ENCODE data around the gene TKTL1.

TKTL1 gene

GRCh38 chrX:154352012-154352401 lies 56.4 kb downstream of the TKTL1 start:
- POLR2A ChIA-PET = interaction anchor here (0.6 kb wide), 1 partner anchor 10 kb away, joined by 3 read pairs; no protein-coding TSS in a partner anchor
- CTCF ChIA-PET = no interaction called here

GRCh38 chrX:154352466-154352865 lies 56.9 kb downstream of the TKTL1 start:
- WGBS (ENCODE audit: insufficient coverage) = 98% methylated on average over 6 of the region's 13 CpGs
- no peak overlapping the region for H3K4me3 ChIP-seq (ENCODE audit: control insufficient read depth in 1 of 7, extremely low read depth in 1 of 7, insufficient read depth in 4 of 7, low read depth in 2 of 7, low read length in 6 of 7)
- no peak overlapping the region for H3K27ac ChIP-seq (ENCODE audit: insufficient read depth in 1 of 2, low read depth in 1 of 2, low read length in 2 of 2, poor library complexity in 1 of 2, severe bottlenecking in 2 of 2)
- H3K4me1 ChIP-seq (ENCODE audit: control extremely low read depth in 1 of 4, control insufficient read depth in 4 of 4, insufficient read depth in 4 of 4, low read length in 3 of 4) = peaks cover 0 to 9% (median 6%) of the 10 kb centered on the region in 4 experiments
- DNase-seq = no peak
- H3K27me3 ChIP-seq (replicated peaks in 2 of 5; ENCODE audit: control insufficient read depth in 4 of 5, insufficient read depth in 5 of 5, low read length in 4 of 5) = peaks cover 0 to 7% (median 0%) of the 10 kb centered on the region in 5 experiments
- ChIA-PET CTCF (no interaction called here), POLR2A (interaction anchor here (0.6 kb wide), 1 partner anchor 9 kb away, joined by 3 read pairs; no protein-coding TSS in a partner anchor)
- H3K9me3 ChIP-seq (ENCODE audit: control extremely low read depth in 1 of 5, control insufficient read depth in 4 of 5, insufficient read depth in 2 of 5, low read depth in 1 of 5, low read length in 4 of 5) = no peaks in the 10 kb centered on the region
- H3K36me3 ChIP-seq (ENCODE audit: control insufficient read depth in 4 of 4, insufficient read depth in 4 of 4, low read length in 3 of 4) = peaks cover 4 to 92% (median 50%) of the 10 kb centered on the region in 4 experiments

More at GRCh38 chrX:154352012-154352401, 56.4 kb downstream of the TKTL1 start:
- Histone ChIP-seq H3K36me3 (ENCODE audit: control insufficient read depth in 4 of 4, insufficient read depth in 4 of 4, low read length in 3 of 4) (peaks cover 4 to 87% (median 48%) of the 10 kb centered on the region in 4 experiments), H3K9me3 (ENCODE audit: control extremely low read depth in 1 of 5, control insufficient read depth in 4 of 5, insufficient read depth in 2 of 5, low read depth in 1 of 5, low read length in 4 of 5) (no peaks in the 10 kb centered on the region), H3K4me3 (ENCODE audit: control insufficient read depth in 1 of 7, extremely low read depth in 1 of 7, insufficient read depth in 4 of 7, low read depth in 2 of 7, low read length in 6 of 7) (no peak overlapping the region), H3K4me1 (ENCODE audit: control extremely low read depth in 1 of 4, control insufficient read depth in 4 of 4, insufficient read depth in 4 of 4, low read length in 3 of 4) (peaks cover 0 to 13% (median 11%) of the 10 kb centered on the region in 4 experiments), H3K27ac (ENCODE audit: insufficient read depth in 1 of 2, low read depth in 1 of 2, low read length in 2 of 2, poor library complexity in 1 of 2, severe bottlenecking in 2 of 2) (no peak overlapping the region), H3K27me3 (replicated peaks in 2 of 5; ENCODE audit: control insufficient read depth in 4 of 5, insufficient read depth in 5 of 5, low read length in 4 of 5) (peaks cover 0 to 7% (median 0%) of the 10 kb centered on the region in 5 experiments)
- WGBS (ENCODE audit: insufficient coverage) = 92% methylated on average over 14 of the region's 14 CpGs
- DNase-seq = no peak

- DNase-seq = no peak
- ChIA-PET POLR2A (no interaction called here), CTCF (interaction anchor here (1.5 kb wide), 1 partner anchor 9 kb away, joined by 4 read pairs; no protein-coding TSS in a partner anchor)
- Histone ChIP-seq H3K9me3 (ENCODE audit: control extremely low read depth in 1 of 5, control insufficient read depth in 4 of 5, insufficient read depth in 2 of 5, low read depth in 1 of 5, low read length in 4 of 5) (no peaks in the 10 kb centered on the region), H3K4me3 (ENCODE audit: control insufficient read depth in 1 of 7, extremely low read depth in 1 of 7, insufficient read depth in 4 of 7, low read depth in 2 of 7, low read length in 6 of 7) (no peak overlapping the region), H3K4me1 (ENCODE audit: control extremely low read depth in 1 of 4, control insufficient read depth in 4 of 4, insufficient read depth in 4 of 4, low read length in 3 of 4) (peaks cover 0 to 4% (median 2%) of the 10 kb centered on the region in 4 experiments), H3K27me3 (replicated peaks in 2 of 5; ENCODE audit: control insufficient read depth in 4 of 5, insufficient read depth in 5 of 5, low read length in 4 of 5) (peaks cover 0 to 7% (median 0%) of the 10 kb centered on the region in 5 experiments), H3K36me3 (ENCODE audit: control insufficient read depth in 4 of 4, insufficient read depth in 4 of 4, low read length in 3 of 4) (peaks cover 4 to 96% (median 55%) of the 10 kb centered on the region in 4 experiments), H3K27ac (ENCODE audit: insufficient read depth in 1 of 2, low read depth in 1 of 2, low read length in 2 of 2, poor library complexity in 1 of 2, severe bottlenecking in 2 of 2) (no peak overlapping the region)
- WGBS (ENCODE audit: insufficient coverage) = 96% methylated on average over 23 of the region's 24 CpGs
Observed at GRCh38 chrX:154353172-154353843, 57.7 kb downstream of the TKTL1 start.

GRCh38 chrX:154354013-154354412 lies 58.4 kb downstream of the TKTL1 start:
- H3K36me3 ChIP-seq (ENCODE audit: control insufficient read depth in 4 of 4, insufficient read depth in 4 of 4, low read length in 3 of 4) = peaks cover 4 to 96% (median 59%) of the 10 kb centered on the region in 4 experiments
- 95% methylated on average over 12 of the region's 14 CpGs for WGBS (ENCODE audit: insufficient coverage)
- H3K9me3 ChIP-seq (ENCODE audit: control extremely low read depth in 1 of 5, control insufficient read depth in 4 of 5, insufficient read depth in 2 of 5, low read depth in 1 of 5, low read length in 4 of 5) = no peaks in the 10 kb centered on the region
- ChIA-PET POLR2A (no interaction called here), CTCF (interaction anchor here (1.5 kb wide), 1 partner anchor 9 kb away, joined by 4 read pairs; no protein-coding TSS in a partner anchor)
- no peak overlapping the region for H3K27ac ChIP-seq (ENCODE audit: insufficient read depth in 1 of 2, low read depth in 1 of 2, low read length in 2 of 2, poor library complexity in 1 of 2, severe bottlenecking in 2 of 2)
- no peak for DNase-seq
- H3K27me3 ChIP-seq (replicated peaks in 2 of 5; ENCODE audit: control insufficient read depth in 4 of 5, insufficient read depth in 5 of 5, low read length in 4 of 5) = peaks cover 0 to 7% (median 0%) of the 10 kb centered on the region in 5 experiments
- no peak overlapping the region for H3K4me3 ChIP-seq (ENCODE audit: control insufficient read depth in 1 of 7, extremely low read depth in 1 of 7, insufficient read depth in 4 of 7, low read depth in 2 of 7, low read length in 6 of 7)
- H3K4me1 ChIP-seq (ENCODE audit: control extremely low read depth in 1 of 4, control insufficient read depth in 4 of 4, insufficient read depth in 4 of 4, low read length in 3 of 4) = peaks cover 0 to 1% (median 0%) of the 10 kb centered on the region in 4 experiments

GRCh38 chrX:154354516-154354915 lies 58.9 kb downstream of the TKTL1 start:
- POLR2A ChIA-PET = no interaction called here
- H3K36me3 ChIP-seq (ENCODE audit: control insufficient read depth in 4 of 4, insufficient read depth in 4 of 4, low read length in 3 of 4) = peaks cover 5 to 97% (median 59%) of the 10 kb centered on the region in 4 experiments

GRCh38 chrX:154355094-154355775 lies 59.6 kb downstream of the TKTL1 start:
- WGBS (ENCODE audit: insufficient coverage) = 95% methylated on average over 30 of the region's 30 CpGs

More at GRCh38 chrX:154354516-154354915, 58.9 kb downstream of the TKTL1 start:
- Histone ChIP-seq H3K27ac (ENCODE audit: insufficient read depth in 1 of 2, low read depth in 1 of 2, low read length in 2 of 2, poor library complexity in 1 of 2, severe bottlenecking in 2 of 2) (no peak overlapping the region), H3K27me3 (replicated peaks in 2 of 5; ENCODE audit: control insufficient read depth in 4 of 5, insufficient read depth in 5 of 5, low read length in 4 of 5) (peaks cover 0 to 7% (median 0%) of the 10 kb centered on the region in 5 experiments), H3K4me1 (ENCODE audit: control extremely low read depth in 1 of 4, control insufficient read depth in 4 of 4, insufficient read depth in 4 of 4, low read length in 3 of 4) (peaks cover 0 to 1% (median 0%) of the 10 kb centered on the region in 4 experiments), H3K4me3 (ENCODE audit: control insufficient read depth in 1 of 7, extremely low read depth in 1 of 7, insufficient read depth in 4 of 7, low read depth in 2 of 7, low read length in 6 of 7) (no peak overlapping the region), H3K9me3 (ENCODE audit: control extremely low read depth in 1 of 5, control insufficient read depth in 4 of 5, insufficient read depth in 2 of 5, low read depth in 1 of 5, low read length in 4 of 5) (no peaks in the 10 kb centered on the region)
- CTCF ChIA-PET = interaction anchor here (1.8 kb wide), 1 partner anchor 19 kb away, joined by 4 read pairs; no protein-coding TSS in a partner anchor
- 96% methylated on average over 13 of the region's 13 CpGs for WGBS (ENCODE audit: insufficient coverage)
- no peak for DNase-seq

More at GRCh38 chrX:154355094-154355775, 59.6 kb downstream of the TKTL1 start:
- no peaks in the 10 kb centered on the region for H3K9me3 ChIP-seq (ENCODE audit: control extremely low read depth in 1 of 5, control insufficient read depth in 4 of 5, insufficient read depth in 2 of 5, low read depth in 1 of 5, low read length in 4 of 5)
- DNase-seq = no peak
- peaks cover 0 to 1% (median 0%) of the 10 kb centered on the region in 4 experiments for H3K4me1 ChIP-seq (ENCODE audit: control extremely low read depth in 1 of 4, control insufficient read depth in 4 of 4, insufficient read depth in 4 of 4, low read length in 3 of 4)
- POLR2A ChIA-PET = no interaction called here
- CTCF ChIA-PET = interaction anchor here (1.8 kb wide), 1 partner anchor 18 kb away, joined by 4 read pairs; no protein-coding TSS in a partner anchor
- H3K27me3 ChIP-seq (replicated peaks in 2 of 5; ENCODE audit: control insufficient read depth in 4 of 5, insufficient read depth in 5 of 5, low read length in 4 of 5) = peaks cover 0 to 6% (median 0%) of the 10 kb centered on the region in 5 experiments
- peaks cover 6 to 97% (median 59%) of the 10 kb centered on the region in 4 experiments for H3K36me3 ChIP-seq (ENCODE audit: control insufficient read depth in 4 of 4, insufficient read depth in 4 of 4, low read length in 3 of 4)
- H3K27ac ChIP-seq (ENCODE audit: insufficient read depth in 1 of 2, low read depth in 1 of 2, low read length in 2 of 2, poor library complexity in 1 of 2, severe bottlenecking in 2 of 2) = no peak overlapping the region
- no peak overlapping the region for H3K4me3 ChIP-seq (ENCODE audit: control insufficient read depth in 1 of 7, extremely low read depth in 1 of 7, insufficient read depth in 4 of 7, low read depth in 2 of 7, low read length in 6 of 7)

All from common myeloid progenitor, CD34-positive (primary cell).